GM18858 (cell line): ENCODE measurements around the gene PRTN3.
"Not testable (repeated sequence)": the region's sequence is repeated elsewhere in the genome, so short reads cannot be mapped to it uniquely, and the experiment has no call there.

ENCODE experiments used
- ATAC-seq: cut with Tn5 transposase; IDR thresholded peaks from one replicate; pipeline ENCODE4 v1.9.1; 2021; ENCODE audit not compliant: unreplicated experiment

PRTN3 gene

GRCh38 chr19:843836-844545 is 3.2 kb downstream of the PRTN3 start:
- no peak for ATAC-seq

DNA sequence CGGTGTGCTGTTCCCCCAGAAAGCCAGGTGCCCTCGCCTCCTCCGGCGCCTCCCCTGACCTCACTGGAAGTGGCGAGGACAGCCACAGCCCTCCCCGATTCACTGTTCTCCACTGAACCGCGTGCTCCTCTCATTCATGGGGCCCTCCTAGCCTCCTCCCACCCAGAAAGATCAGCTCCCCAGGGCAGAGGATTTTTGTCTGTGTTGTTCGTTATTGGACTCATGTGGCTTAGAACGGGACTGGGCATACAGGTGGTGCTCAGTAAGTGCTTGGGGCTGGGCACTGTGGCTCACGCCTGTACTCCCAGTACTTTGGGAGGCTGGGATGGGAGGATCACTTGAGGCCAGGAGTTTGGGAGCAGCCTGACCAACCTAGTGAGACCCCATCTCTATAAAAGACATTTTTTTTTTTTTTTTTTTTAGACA is 3.8 kb downstream of the PRTN3 start:
- ATAC-seq, result no peak

GRCh38 chr19:845707-846521 is 5.1 kb downstream of the PRTN3 start:
- ATAC-seq, result no peak

GRCh38 chr19:848386-848921 is 7.7 kb downstream of the PRTN3 start:
- ATAC-seq, result no peak

DNA sequence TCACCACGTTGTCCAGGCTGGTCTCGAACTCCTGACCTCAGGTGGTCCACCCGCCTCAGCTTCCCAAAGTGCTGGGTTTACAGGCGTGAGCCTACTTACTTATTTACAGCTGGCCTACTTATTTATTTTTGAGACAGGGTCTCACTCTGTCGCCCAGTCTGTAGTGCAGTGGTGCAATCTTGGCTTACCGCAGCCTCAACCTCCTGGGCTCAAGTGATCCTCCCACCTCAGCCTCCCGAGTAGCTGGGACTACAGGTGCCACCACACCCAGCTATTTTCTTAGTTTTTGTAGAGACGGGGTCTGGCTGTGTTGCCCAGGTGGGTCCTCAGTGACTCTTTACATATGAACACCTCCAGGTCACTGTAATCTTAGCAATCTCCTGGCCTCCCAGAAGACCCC is 8.4 kb downstream of the PRTN3 start:
- not testable (repeated sequence) for ATAC-seq

GRCh38 chr19:850221-850978 is 9.6 kb downstream of the PRTN3 start:
- no peak for ATAC-seq

DNA sequence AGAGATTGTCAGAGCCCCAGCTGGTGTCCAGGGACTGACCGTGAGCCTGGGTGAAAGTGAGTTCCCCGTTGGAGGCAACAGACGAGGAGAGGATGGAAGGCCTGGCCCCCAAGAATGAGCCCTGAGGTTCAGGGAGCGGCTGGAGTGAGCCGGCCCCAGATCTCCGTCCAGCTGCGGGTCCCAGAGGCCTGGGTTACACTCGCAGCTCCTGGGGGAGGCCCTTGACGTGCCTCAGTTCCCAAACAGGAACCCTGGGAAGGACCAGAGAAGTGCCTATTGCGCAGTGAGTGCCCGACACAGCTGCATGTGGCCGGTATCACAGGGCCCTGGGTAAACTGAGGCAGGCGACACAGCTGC is 10.2 kb downstream of the PRTN3 start:
- no peak for ATAC-seq

DNA sequence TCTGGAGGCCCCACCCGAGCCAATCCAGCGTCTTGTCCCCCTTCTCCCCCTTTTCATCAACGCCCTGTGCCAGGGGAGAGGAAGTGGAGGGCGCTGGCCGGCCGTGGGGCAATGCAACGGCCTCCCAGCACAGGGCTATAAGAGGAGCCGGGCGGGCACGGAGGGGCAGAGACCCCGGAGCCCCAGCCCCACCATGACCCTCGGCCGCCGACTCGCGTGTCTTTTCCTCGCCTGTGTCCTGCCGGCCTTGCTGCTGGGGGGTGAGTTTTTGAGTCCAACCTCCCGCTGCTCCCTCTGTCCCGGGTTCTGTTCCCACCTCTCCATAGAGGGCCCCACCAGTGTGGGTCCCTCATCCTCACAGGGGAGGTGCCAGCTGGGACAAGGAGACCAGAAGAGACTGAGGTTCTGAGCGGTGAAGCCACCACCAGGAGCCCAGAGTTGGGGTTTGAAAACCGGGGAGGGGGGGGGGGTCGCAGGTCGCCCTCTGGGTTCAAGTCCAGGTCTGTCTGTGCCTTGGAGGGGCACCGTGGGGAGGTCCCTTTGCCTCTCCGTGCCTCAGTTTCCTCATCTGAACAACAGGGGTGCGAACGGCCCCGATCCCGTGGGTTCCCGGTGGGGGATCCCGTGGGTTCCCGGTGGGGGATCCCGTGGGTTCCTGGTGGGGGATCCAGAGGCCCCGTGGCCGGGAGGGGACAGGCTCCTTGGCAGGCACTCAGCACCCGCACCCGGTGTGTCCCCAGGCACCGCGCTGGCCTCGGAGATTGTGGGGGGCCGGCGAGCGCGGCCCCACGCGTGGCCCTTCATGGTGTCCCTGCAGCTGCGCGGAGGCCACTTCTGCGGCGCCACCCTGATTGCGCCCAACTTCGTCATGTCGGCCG is 11.6 kb downstream of the PRTN3 start, which contains the start of gene ELANE:
Gene ELANE, plus strand, starts transcription at position 168 of the 878 bp plus-strand sequence. Its CDS starts 26 bp downstream, at position 194.
- ATAC-seq, result no peak

DNA sequence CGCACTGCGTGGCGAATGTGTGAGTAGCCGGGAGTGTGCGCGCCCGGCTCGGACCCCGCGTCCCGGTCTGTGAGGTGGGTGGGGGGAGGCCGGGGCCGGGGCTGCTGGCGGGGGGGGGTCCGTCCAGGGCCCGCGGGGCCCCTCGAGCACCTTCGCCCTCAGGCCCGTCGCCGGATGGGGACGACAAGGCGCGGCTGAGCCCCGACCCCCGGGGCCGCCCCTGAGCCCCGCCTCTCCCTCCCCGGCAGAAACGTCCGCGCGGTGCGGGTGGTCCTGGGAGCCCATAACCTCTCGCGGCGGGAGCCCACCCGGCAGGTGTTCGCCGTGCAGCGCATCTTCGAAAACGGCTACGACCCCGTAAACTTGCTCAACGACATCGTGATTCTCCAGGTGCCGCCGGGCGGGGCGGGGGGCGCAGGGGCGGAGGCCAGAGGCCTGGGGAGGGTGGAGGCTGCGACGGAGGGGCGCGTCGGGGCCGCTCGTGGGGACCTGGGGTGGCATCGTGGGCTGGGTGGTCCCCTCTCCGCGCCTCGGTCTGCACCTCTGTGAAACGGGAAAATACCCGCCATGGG is 12.3 kb downstream of the PRTN3 start:
- ATAC-seq, result no peak

DNA sequence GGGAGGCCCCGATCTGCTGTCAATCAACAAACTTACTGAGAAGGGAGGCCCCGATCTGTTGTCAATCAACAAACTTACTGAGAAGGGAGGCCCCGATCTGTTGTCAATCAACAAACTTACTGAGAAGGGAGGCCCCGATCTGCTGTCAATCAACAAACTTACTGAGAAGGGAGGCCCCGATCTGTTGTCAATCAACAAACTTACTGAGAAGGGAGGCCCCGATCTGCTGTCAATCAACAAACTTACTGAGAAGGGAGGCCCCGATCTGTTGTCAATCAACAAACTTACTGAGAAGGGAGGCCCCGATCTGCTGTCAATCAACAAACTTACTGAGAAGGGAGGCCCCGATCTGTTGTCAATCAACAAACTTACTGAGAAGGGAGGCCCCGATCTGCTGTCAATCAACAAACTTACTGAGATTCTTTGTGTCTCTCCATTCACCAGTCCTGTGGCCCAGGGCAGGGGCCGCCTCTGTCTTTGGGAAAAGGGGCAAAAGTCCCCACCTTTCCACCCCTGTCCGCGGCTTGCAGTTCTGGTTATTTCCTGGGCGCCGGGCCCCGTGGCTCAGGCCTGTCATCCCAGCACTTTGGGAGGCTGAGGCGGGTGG is 12.9 kb downstream of the PRTN3 start:
- not testable (repeated sequence) for ATAC-seq

GRCh38 chr19:854549-854948 is 13.8 kb downstream of the PRTN3 start:
- ATAC-seq, result no peak

- no peak for ATAC-seq
Measured at GRCh38 chr19:855142-855541, 14.3 kb downstream of the PRTN3 start.

DNA sequence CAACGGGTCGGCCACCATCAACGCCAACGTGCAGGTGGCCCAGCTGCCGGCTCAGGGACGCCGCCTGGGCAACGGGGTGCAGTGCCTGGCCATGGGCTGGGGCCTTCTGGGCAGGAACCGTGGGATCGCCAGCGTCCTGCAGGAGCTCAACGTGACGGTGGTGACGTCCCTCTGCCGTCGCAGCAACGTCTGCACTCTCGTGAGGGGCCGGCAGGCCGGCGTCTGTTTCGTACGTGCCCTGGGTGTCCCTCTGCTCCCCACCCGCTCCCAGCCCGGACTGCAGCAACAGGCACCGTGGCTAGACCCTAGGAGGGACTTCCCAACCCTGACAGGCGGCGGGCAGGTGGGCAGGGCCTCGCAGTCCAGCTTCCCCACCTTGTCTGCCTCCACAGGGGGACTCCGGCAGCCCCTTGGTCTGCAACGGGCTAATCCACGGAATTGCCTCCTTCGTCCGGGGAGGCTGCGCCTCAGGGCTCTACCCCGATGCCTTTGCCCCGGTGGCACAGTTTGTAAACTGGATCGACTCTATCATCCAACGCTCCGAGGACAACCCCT is 14.8 kb downstream of the PRTN3 start:
- ATAC-seq, result no peak

GRCh38 chr19:858284-858683 is 17.5 kb downstream of the PRTN3 start:
- no peak for ATAC-seq

GRCh38 chr19:858868-859843 is 18.4 kb downstream of the PRTN3 start, which contains the start of gene CFD:
CFD (plus strand) TSS chr19:859664; CDS start chr19:859690, 26 bp downstream.
- no peak for ATAC-seq

GRCh38 chr19:861141-861755 is 20.4 kb downstream of the PRTN3 start:
- no peak for ATAC-seq

GRCh38 chr19:861756-862580 is 21.2 kb downstream of the PRTN3 start:
- ATAC-seq, result no peak
